DMS79 treated with DMSO at 0.1 percent for 48 hours (cell line): ENCODE measurements around the gene EHHADH.

Experiments used
- DNase-seq: peaks from one replicate; lab custom pipeline; 2025; lab: John Stamatoyannopoulos, UW

Gene EHHADH

GRCh38 chr3:185195652-185196051 lies 58.2 kb downstream of the EHHADH start:
- no peak for DNase-seq

- no peak for DNase-seq
Observed at GRCh38 chr3:185188816-185189215, 65.0 kb downstream of the EHHADH start.

GRCh38 chr3:185187391-185187790 lies 66.5 kb downstream of the EHHADH start:
- no peak for DNase-seq

GRCh38 chr3:185176750-185177359 lies 77.0 kb downstream of the EHHADH start:
- peak; percentile 60 for DNase-seq

- peak; percentile 17 for DNase-seq
Observed at GRCh38 chr3:185175370-185175987, 78.4 kb downstream of the EHHADH start.

- DNase-seq, result no peak
Observed at GRCh38 chr3:185172086-185173049, 81.5 kb downstream of the EHHADH start.

- no peak for DNase-seq
Observed at GRCh38 chr3:185164428-185165217, 89.2 kb downstream of the EHHADH start.

GRCh38 chr3:185162634-185163033 lies 91.2 kb downstream of the EHHADH start:
- no peak for DNase-seq

- no peak for DNase-seq
Observed at GRCh38 chr3:185161761-185162160, 92.1 kb downstream of the EHHADH start.

GRCh38 chr3:185157347-185157746 lies 96.5 kb downstream of the EHHADH start:
- DNase-seq, result no peak

- no peak for DNase-seq
Observed at GRCh38 chr3:185155678-185156077, 98.2 kb downstream of the EHHADH start.

GRCh38 chr3:185153861-185154629 lies 99.8 kb downstream of the EHHADH start:
- no peak for DNase-seq

- DNase-seq, result no peak
Observed at GRCh38 chr3:185153171-185153771, 100.6 kb downstream of the EHHADH start.

- DNase-seq, result peak; percentile 56
Observed at GRCh38 chr3:185152410-185153170, 101.3 kb downstream of the EHHADH start, which contains the start of gene C3orf70. Gene C3orf70 (minus strand): TSS chr3:185153060. CDS start chr3:185152823, 237 bp downstream.

- DNase-seq, result peak; percentile 56
Observed at GRCh38 chr3:185151964-185152409, 101.9 kb downstream of the EHHADH start.

- DNase-seq, result peak; percentile 44
Observed at GRCh38 chr3:185151101-185151963, 102.5 kb downstream of the EHHADH start.

- DNase-seq, result no peak
Observed at GRCh38 chr3:185150561-185150960, 103.3 kb downstream of the EHHADH start.

GRCh38 chr3:185149591-185149990 lies 104.3 kb downstream of the EHHADH start:
- no peak for DNase-seq

GRCh38 chr3:185145511-185145910 lies 108.3 kb downstream of the EHHADH start:
- no peak for DNase-seq
